Caco-2 (cell line): ENCODE measurements around the gene TMUB2. TPM values are rescaled to one million over a fixed set of nuclear protein-coding genes. Genes with fewer than 3 reads are reported as not detected.
A peak's percentile ranks its signal among the peaks of the same experiment; 100 is the strongest.

Experiments
- BruUV-seq: library from RNA; stranded (reverse); fragments of 400-500 nt; replicated peaks from 2 replicates; lab custom pipeline; 2021; lab: Mats Ljungman, UMichigan
- CTCF ChIA-PET: fragments of 300-600 bp; sonication (Branson Sonifier 250); formaldehyde crosslinking; loops from one replicate; lab custom pipeline; 2022; ENCODE audit warnings: antibody characterized with exemption; lab: Charles Lee
- POLR2A ChIA-PET: fragments of 300-600 bp; sonication (Branson Sonifier 250); formaldehyde crosslinking; loops from one replicate; lab custom pipeline; 2022; ENCODE audit warnings: antibody characterized with exemption; lab: Charles Lee
- DNase-seq, 2 experiments: peaks; one replicate each; pipeline versions ENCODE4 v3.0.0 to v3.0.0-alpha.2; 2020 to 2022
- H3K27me3 ChIP-seq: replicated peaks from 2 replicates; pipeline ENCODE4 v1.6.0; 2011; ENCODE audit warnings: low read length; ENCODE audit not compliant: control insufficient read depth, insufficient read depth
- H3K36me3 ChIP-seq: 2 replicates; pipeline ENCODE4 v1.5.1; 2011; ENCODE audit warnings: low read length; ENCODE audit not compliant: control insufficient read depth, insufficient read depth
- H3K4me1 ChIP-seq: fragments of 250-450 bp; sonication (Bioruptor Pico); 2 replicates; pipeline ENCODE4 v1.5.1; 2020; ENCODE audit warnings: mild to moderate bottlenecking
- H3K4me3 ChIP-seq: 2 replicates; pipeline ENCODE4 v1.5.1; 2011; ENCODE audit warnings: low read depth, mild to moderate bottlenecking, control low read depth, low read length
- H3K9me3 ChIP-seq: fragments of 250-450 bp; sonication (Bioruptor Pico); 2 replicates; pipeline ENCODE4 v1.5.1; 2020; ENCODE audit warnings: mild to moderate bottlenecking, moderate library complexity
- H3K27ac Mint-ChIP-seq: one replicate; pipeline ENCODE4 v1.8.0; 2022; ENCODE audit warnings: mixed read lengths; ENCODE audit not compliant: unreplicated experiment
- H3K27me3 Mint-ChIP-seq: one replicate; pipeline ENCODE4 v1.8.0; 2022; ENCODE audit warnings: mixed read lengths; ENCODE audit not compliant: insufficient read depth, unreplicated experiment
- H3K36me3 Mint-ChIP-seq: one replicate; pipeline ENCODE4 v1.8.0; 2022; ENCODE audit warnings: mild to moderate bottlenecking, mixed read lengths; ENCODE audit not compliant: insufficient read depth, unreplicated experiment
- H3K4me1 Mint-ChIP-seq: one replicate; pipeline ENCODE4 v1.8.0; 2022; ENCODE audit warnings: low read depth, mixed read lengths; ENCODE audit not compliant: unreplicated experiment
- H3K4me3 Mint-ChIP-seq: one replicate; pipeline ENCODE4 v1.8.0; 2022; ENCODE audit warnings: mild to moderate bottlenecking, moderate library complexity, mixed read lengths; ENCODE audit not compliant: unreplicated experiment
- H3K9me3 Mint-ChIP-seq: one replicate; pipeline ENCODE4 v1.8.0; 2022; ENCODE audit warnings: mixed read lengths; ENCODE audit not compliant: unreplicated experiment
- CTCF ChIP-seq, 2 experiments: fragments of 200-600 bp in 1 of 2; IDR thresholded peaks; 1 replicate in 1 of 2; 2 replicates in 1 of 2; pipeline versions ENCODE4 v1.5.1 to v1.8.0; 2011 to 2022; ENCODE audit warnings: antibody characterized with exemption in 1 of 2, control low read depth in 1 of 2, inconsistent platforms in 1 of 2, low read depth in 1 of 2, low read length in 1 of 2, mild to moderate bottlenecking in 1 of 2, moderate library complexity in 1 of 2; ENCODE audit not compliant: insufficient read depth in 1 of 2, severe bottlenecking in 1 of 2, unreplicated experiment in 1 of 2
- intact Hi-C: fragments of 100-400 bp; cut with micrococcal nuclease; formaldehyde crosslinking; loops from one replicate; pipeline ENCODE4 v1.10.0; 2022; ENCODE audit not compliant: unreplicated experiment
- total RNA-seq: library from RNA; stranded (reverse); gene quantifications from 2 replicates; pipeline ENCODE4 v1.2.3, GENCODE V29; 2022

TMUB2 gene
- total RNA-seq, 1 experiment from 2014 or later = 28.4 TPM

DNA sequence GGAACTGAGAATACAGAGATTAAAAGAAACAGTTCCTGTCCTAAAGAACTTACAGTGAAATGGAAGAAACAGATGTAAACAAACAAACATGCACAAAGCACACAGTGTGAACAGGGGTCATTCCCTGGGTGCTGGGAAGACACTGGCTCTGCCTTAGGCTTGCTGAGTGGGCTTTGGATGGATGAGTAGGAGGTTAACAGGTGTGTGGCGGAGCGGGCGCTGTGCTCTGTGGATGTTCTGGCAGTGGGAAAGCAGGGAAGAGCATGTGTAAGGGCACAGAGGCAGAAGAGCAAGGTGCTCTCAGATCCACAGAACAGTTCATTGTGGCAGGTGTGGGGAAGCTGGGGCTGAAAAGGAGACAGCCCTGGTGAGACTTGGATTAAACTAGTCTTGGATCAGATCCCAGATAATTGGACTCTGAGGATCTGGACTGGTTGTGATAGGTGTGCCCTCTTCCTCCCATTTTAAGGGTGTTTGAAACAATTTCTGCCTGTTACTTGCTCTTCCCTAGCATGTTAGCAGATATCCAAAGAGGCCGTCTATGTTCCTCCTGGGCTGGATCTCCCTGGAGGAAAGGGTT lies 36.9 kb upstream of the TMUB2 start:
- Mint-ChIP-seq H3K4me1 (no peaks in the 10 kb centered on the region), H3K27me3 (no peaks in the 10 kb centered on the region), H3K9me3 (no peaks in the 10 kb centered on the region), H3K36me3 (peaks cover 61% of the 10 kb centered on the region), H3K27ac (no peak overlapping the region), H3K4me3 (no peak overlapping the region)
- H3K27me3 ChIP-seq = no peaks in the 10 kb centered on the region
- H3K4me3 ChIP-seq = no peak overlapping the region
- BruUV-seq = no TSS peak
- H3K4me1 ChIP-seq = no peaks in the 10 kb centered on the region
- ChIA-PET CTCF (interaction anchor here (2.0 kb wide), 1 partner anchor 19 kb away, joined by 11 read pairs; no protein-coding TSS in a partner anchor), POLR2A (interaction anchor here (0.7 kb wide), 1 partner anchor 18 kb away, joined by 3 read pairs; no protein-coding TSS in a partner anchor)
- DNase-seq = no peak
- no peaks in the 10 kb centered on the region for H3K9me3 ChIP-seq
- no peak for TF ChIP-seq CTCF (IDR thresholded peaks at IDR 0.05; ENCODE audit: insufficient read depth in 1 of 2, low read depth in 1 of 2, low read length in 1 of 2, severe bottlenecking in 1 of 2, unreplicated experiment in 1 of 2)
- intact Hi-C loops = no loop called here
- H3K36me3 ChIP-seq = peaks cover 1% of the 10 kb centered on the region; the same call in 1 of the 2 replicates

DNA sequence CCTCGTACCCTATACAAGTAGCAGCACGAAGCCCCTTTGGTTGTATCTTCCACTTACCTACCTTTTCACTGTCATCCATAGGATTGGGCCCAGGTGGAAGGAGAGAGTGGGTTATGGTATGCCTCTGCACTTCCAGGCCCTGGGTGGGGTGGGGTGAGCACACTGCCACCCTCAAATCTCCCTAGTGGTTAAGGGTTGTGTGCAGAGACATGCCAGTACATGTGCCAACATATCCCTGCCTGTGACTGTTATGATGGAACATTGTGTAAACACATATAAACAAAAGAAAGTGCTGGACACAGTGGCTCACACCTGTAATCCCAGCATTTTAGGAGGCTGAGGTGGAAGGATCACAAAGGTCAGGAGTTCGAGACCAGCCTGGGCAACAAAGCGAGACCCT lies 33.9 kb upstream of the TMUB2 start:
- no TSS peak for BruUV-seq

GRCh38 chr17:44155488-44155887 lies 31.3 kb upstream of the TMUB2 start:
- peak overlapping the region; percentile 46 for H3K27ac Mint-ChIP-seq
- DNase-seq = no peak
- POLR2A ChIA-PET = no interaction called here
- CTCF ChIA-PET = interaction anchor here (0.8 to 1.7 kb wide), 2 partner anchors 11 to 13 kb away, joined by 3 to 9 read pairs; no protein-coding TSS in a partner anchor
- H3K4me1 ChIP-seq = no peaks in the 10 kb centered on the region
- no TSS peak for BruUV-seq
- no peaks in the 10 kb centered on the region for H3K9me3 ChIP-seq
- H3K36me3 Mint-ChIP-seq = peaks cover 45% of the 10 kb centered on the region
- no peaks in the 10 kb centered on the region for H3K27me3 Mint-ChIP-seq
- no peak overlapping the region for H3K4me3 Mint-ChIP-seq
- intact Hi-C loops = no loop called here
- TF ChIP-seq CTCF (IDR thresholded peaks at IDR 0.05; ENCODE audit: insufficient read depth in 1 of 2, low read depth in 1 of 2, low read length in 1 of 2, severe bottlenecking in 1 of 2, unreplicated experiment in 1 of 2) = no peak
- no peaks in the 10 kb centered on the region for H3K4me1 Mint-ChIP-seq
- H3K36me3 ChIP-seq = peaks cover 3% of the 10 kb centered on the region
- no peaks in the 10 kb centered on the region for H3K27me3 ChIP-seq
- H3K4me3 ChIP-seq = no peak overlapping the region
- no peaks in the 10 kb centered on the region for H3K9me3 Mint-ChIP-seq

More for the DNA sequence above, 33.9 kb upstream of the TMUB2 start:
- POLR2A ChIA-PET = interaction anchor here (0.6 kb wide), 2 partner anchors 11 to 63 kb away, joined by 3 read pairs; no protein-coding TSS in a partner anchor
- Mint-ChIP-seq H3K9me3 (no peaks in the 10 kb centered on the region), H3K36me3 (peaks cover 54% of the 10 kb centered on the region), H3K4me1 (no peaks in the 10 kb centered on the region), H3K27me3 (no peaks in the 10 kb centered on the region), H3K4me3 (no peak overlapping the region), H3K27ac (no peak overlapping the region)
- Histone ChIP-seq H3K36me3 (peaks cover 5% of the 10 kb centered on the region), H3K27me3 (no peaks in the 10 kb centered on the region), H3K4me1 (no peaks in the 10 kb centered on the region), H3K4me3 (no peak overlapping the region), H3K9me3 (no peaks in the 10 kb centered on the region)
- TF ChIP-seq CTCF (IDR thresholded peaks at IDR 0.05; ENCODE audit: insufficient read depth in 1 of 2, low read depth in 1 of 2, low read length in 1 of 2, severe bottlenecking in 1 of 2, unreplicated experiment in 1 of 2) = no peak
- intact Hi-C loops = no loop called here
- no peak for DNase-seq
- CTCF ChIA-PET = no interaction called here
